A375 (cell line): ENCODE data around the gene DNMT3A. TPM values are rescaled to one million over a fixed set of nuclear protein-coding genes. Genes with fewer than 3 reads are reported as not detected.

ENCODE experiments used
- small RNA-seq: library from RNA; depleted of rRNA; stranded (forward); fragments of <200 nt; gene quantifications from one replicate; pipeline ENCODE3, GENCODE V24; 2014
- total RNA-seq: library from RNA; depleted of rRNA; stranded (reverse); fragments of >200 nt; shearing (Covaris generic); gene quantifications from 2 replicates; pipeline ENCODE4 v1.2.3, GENCODE V29; 2014; rRNA removed

DNMT3A gene
- 8.4 and 9.9 TPM in 2 replicates for total RNA-seq

GRCh38 chr2:25341753-25342371 lies at the start of gene DNMT3A:
TSS of gene DNMT3A (minus strand) at chr2:25341925. CDS start at chr2:25313984, 27,941 bp downstream.

Small RNA genes within 50 kb of the gene (small RNA-seq; reads per million reads assigned to genes)
- 0.13 reads per million for gene MIR1301

Other genes starting within 250 kb of the DNMT3A start
- gene POMC, start 173.3 kb downstream of the DNMT3A start, total RNA-seq, result not detected in 2 replicates